Activated CD8-positive, alpha-beta memory T cell treated with anti-CD3 and anti-CD28 coated beads for 1 hour (primary cell): ENCODE measurements around the gene SAA4.
"Not testable (repeated sequence)": the region's sequence is repeated elsewhere in the genome, so short reads cannot be mapped to it uniquely, and the experiment has no call there.

Source experiments
- DNase-seq, 2 donors: peaks; one replicate each; pipeline ENCODE4 v3.0.0-alpha.2; 2020; ENCODE audit warnings: low read depth in 1 of 2; ENCODE audit errors: extremely low read depth in 1 of 2

The SAA4 gene, protein sequence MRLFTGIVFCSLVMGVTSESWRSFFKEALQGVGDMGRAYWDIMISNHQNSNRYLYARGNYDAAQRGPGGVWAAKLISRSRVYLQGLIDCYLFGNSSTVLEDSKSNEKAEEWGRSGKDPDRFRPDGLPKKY

DNA sequence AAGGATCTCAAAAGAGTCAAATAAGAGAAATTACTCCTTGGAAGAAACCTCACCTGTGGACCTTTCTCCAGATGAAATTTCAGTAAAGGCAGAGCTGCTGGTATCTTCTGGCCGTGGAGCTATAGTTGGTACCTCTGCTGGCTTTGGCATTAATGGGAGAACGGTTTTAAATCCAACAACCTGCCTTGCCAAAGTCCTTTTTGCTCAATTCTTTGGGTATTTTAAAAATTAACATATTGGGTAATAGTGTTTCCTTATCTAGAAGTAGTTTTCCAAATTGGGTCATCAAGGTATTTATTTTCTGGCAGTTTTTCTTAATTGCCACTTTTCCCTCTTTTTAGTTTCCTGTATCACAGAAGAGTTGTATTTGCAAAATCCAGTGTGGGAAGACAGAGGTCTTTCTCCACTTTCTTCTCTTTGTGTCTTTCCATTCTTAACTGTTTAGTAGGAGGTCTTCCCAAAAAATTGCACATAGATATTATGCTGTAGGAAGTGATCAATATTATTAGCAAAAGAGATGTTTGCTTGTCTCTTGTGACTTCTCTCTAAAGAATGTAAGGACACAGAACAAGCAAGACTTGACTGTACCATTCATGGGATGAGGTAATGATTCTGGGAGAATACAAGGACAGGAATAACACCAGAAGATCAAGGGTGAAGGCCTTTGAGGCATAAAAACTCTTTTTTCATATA lies at the start of gene SAA4:
Gene SAA4, minus strand, starts transcription at position 139 of the 693 bp plus-strand sequence. CDS start 876 bp downstream, outside the sequence.
- DNase-seq, result no peak

DNA sequence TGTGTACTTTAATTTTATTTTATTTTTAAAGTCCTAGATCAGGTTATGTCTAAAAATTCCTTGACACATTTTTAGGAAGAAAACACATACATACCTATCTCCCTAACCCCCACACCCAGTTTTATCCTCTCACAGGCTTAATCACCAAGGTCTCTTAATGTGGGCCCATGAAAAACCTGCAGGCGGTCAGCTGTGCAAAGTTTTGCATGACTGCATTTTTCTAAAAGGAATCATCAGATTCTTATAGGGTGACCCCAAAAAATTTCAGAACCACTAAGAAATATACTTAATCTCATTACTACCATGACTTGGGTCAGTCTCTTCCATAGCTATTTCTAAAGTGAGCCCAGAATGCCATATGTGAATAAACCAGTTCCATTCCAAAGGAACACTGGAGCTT lies 49.2 kb upstream of the SAA4 start:
- no peak for DNase-seq

DNA sequence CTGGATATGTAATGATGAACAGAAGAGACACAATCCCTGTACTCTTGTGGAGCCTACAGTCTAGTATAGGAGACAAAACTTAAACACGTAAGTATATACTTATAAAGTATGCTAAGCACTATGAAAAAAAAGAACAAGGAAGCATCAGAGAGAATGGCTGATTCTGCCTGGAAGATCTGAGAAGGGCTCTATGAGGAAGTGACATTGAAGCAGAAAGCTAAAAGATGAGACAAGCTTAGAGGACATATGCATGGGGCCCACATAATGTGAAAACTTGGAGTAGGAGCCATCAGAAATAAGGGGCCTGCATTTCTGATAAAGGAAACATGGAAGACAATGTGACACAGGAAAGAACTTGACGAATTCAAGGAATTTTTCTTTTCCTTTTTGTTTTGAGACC lies 46.0 kb upstream of the SAA4 start:
- DNase-seq, result no peak

DNA sequence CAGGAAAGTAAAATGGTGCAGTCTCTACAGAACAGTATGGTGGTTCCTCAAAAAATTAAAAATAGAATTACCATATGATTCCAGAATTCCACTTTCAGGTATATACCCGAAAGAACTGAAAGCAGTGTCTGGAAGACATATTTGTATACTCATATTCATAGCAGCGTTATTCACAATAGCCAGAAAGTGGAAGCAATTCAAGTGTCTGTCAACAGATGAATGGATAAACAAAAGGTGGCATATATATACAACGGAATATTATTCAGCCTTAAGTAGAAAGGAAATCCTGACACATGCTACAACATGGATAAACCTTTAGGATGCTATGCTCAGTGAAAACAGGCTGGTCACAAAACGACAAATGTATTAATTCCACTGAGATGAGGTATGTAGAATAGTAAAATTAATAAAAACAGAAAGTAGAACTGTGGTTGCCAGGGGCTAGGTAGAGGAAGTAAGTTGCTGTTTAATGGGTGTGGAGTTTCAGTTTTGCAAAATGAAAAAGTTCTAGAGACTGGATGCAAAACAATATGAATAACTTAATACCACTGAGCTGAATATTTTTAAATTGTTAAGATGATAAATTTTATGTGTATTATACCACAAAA lies 43.9 kb upstream of the SAA4 start:
- DNase-seq, result no peak

DNA sequence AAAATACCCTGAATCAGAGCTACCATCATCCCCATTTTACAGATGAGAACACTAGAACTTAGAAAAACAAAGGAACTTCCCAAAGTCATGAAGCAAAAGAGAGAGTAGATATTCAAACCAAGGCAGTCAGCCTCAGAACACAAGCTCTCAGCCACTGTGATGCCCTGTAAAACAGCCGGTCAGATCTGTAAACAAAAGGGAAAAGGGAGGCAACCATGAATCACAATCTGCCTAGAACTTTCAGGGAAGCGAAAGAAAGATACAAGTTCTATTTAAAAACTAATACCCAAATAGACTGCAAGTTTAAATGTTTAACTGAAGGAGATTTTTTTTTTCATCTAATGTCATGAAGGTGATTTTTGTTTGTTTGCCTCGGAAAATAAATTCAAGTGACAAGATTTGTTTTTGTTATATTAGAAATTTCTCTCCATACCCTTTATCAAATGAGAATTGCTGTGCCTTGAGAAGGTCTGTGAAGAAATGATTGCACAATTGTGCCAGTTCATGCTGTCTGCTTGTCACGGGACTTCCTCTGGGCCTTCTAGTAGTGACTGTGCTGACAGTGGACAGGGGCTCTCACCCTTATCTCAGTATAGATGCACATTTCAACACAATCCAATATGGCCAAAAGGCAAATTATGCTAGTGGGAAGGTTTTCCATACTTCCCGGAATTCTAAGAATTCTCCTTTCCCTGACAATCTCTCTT lies 41.1 kb upstream of the SAA4 start:
- DNase-seq, result no peak

DNA sequence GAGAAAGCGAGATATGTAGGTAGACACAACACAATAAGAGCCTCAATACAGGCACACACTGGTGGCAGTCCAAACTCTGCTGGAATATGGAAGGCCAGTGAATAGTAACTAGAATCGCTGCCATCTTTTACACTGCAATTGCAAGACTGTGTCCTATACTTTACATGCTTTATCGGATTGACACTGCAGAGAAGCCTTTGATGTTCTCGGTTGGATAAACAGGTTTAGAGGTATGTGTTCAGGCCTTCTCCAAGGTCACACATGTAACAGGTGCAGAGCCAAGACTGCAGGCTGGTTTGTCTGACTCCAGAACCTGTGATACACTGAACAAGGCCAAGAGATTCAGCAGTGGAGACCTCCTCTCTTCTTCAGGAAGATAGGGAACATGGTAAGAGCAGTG lies 34.6 kb upstream of the SAA4 start:
- DNase-seq, result no peak

DNA sequence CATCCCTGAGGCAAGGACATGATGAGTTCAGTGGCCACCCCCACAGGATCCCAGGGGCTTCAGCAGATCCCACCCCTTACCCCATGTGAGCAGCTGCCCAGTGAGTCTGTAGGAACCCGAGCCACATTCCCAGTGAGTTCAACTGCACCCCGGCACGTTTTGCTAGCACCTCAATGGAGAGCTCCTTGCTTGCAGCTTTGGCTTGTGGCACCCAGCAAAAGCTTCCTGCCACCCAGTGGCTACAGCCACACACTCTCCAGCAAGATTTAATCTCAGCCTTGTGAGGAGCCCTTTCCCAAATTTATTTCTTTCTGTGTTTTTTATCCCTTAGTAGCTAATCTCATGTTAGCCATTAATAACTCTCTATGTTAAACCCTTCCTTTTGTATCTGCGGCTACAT lies 33.5 kb upstream of the SAA4 start:
- DNase-seq, result no peak

DNA sequence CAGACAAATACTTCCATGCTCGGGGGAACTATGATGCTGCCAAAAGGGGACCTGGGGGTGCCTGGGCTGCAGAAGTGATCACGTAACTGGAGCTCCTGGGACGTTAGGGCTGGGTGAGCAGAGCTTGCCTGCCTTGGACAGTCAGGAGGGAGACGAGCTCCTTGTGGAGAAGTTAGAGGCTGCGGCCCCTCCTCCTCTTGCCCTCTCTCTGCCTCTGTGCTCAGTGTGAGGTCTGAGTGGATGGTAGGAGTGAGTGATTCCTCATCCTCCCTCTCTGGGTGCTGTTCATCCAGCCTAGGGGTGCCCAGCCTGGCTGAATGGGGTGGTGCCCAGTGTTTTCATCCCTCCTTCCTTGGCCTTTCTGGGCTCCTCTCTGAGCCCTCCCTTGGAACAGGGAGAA lies 32.6 kb upstream of the SAA4 start:
- DNase-seq, result not testable (repeated sequence)

DNA sequence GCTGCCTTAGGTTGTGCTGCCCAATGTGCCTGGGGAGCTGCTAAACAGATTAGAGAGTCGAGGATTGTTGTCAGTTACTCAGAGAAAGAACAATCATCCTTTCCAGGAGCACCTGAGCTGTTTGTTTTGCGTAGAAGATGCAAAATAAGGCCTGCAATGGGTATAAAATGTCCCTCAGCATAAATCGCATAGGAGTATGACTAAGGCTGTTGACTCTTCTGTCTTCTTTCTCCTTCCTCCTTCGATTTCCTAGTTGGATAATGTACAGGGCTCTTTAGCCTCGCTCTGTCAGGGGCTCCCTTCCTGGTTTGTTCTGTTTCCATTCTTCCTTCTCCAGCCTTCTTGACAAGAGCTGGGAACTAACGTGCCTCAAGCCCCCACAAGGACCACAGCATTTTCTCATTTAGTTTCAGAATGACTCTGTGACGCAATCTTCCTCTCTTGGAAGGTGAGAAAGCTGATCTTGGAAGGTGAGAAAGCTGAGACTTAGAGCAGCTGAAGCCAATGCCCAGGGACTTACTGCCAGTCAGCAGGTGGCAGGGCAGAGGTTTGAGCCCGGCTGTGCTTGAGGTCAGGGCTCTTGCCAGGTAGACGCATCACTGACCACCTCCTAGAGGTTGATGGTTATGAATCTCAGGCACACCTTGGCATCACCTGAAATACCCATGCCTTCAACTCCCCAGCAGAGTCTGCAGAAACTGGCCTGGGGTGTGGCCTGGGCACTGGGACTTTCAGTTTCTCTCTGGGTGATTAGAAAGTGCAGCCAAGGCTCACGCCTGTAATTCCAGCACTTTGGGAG lies 30.9 kb upstream of the SAA4 start:
- DNase-seq, result not testable (repeated sequence)

DNA sequence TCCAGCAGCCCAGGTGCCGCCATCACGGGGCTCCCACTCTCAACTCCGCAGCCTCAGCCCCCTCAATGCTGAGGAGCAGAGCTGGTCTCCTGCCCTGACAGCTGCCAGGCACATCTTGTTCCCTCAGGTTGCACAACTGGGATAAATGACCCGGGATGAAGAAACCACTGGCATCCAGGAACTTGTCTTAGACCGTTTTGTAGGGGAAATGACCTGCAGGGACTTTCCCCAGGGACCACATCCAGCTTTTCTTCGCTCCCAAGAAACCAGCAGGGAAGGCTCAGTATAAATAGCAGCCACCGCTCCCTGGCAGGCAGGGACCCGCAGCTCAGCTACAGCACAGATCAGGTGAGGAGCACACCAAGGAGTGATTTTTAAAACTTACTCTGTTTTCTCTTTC lies 29.3 kb upstream of the SAA4 start, which contains the start of gene SAA1:
Gene SAA1, plus strand, starts transcription at position 316 of the 400 bp plus-strand sequence. CDS start 624 bp downstream, outside the sequence.
- no peak for DNase-seq

DNA sequence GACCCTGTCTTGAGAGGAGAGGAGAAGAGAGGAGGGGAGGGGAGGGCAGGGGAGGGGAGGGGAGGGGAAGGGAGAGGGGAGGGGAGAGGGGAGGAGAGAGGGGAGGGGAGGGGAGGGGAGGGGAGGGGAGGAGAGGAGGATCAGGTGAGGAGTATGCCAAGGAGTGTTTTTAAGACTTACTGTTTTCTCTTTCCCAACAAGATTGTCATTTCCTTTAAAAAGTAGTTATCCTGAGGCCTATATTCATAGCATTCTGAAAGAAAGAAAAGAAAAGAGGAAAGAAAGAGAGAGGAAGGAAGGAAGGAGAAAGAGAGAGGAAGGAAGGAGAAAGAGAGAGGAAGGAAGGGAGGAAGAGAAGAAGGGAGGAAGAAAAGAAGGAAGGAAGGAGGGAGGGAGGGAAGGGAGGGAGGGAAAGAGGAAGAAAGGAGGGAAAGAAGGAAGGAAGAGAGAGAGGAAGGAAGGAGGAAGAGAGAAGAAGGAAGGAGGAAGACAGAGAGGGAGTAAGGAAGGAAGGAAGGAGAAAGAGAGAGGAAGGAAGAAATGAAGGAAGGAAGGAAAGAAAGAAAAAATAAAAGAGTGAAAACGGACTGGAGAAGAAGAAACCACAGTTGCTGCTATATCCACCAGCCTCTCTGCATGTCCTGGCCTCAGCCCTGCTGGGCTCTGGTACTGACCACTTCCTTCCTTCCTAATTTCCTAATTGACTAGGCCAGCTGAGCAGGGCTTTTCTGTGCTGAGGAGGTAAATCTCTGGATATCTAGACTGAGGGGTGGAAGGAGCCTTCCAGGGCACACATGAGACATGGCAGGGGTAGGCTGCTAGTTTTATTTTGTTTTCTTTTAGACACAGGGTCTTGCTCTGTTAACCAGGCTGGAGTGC lies 28.3 kb upstream of the SAA4 start:
- no peak for DNase-seq

DNA sequence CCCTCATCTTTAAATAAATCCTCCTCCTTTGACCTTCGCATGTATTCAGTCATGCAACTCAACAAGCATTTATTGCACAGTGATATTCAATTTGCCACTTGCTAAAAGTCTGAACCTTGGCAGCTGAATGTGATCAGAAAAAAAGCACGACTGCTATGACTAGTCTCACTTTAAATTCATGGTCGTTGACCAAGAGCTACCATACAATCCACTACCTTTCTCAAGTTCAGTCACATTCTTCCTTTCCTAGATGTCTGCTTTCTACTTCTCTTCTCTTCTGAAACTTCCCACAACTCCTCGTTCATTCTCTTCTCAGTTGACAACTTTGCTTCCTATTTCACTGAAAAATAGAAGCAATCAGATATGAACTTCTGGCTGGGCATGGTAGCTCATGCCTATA lies 27.4 kb upstream of the SAA4 start:
- DNase-seq, result no peak

DNA sequence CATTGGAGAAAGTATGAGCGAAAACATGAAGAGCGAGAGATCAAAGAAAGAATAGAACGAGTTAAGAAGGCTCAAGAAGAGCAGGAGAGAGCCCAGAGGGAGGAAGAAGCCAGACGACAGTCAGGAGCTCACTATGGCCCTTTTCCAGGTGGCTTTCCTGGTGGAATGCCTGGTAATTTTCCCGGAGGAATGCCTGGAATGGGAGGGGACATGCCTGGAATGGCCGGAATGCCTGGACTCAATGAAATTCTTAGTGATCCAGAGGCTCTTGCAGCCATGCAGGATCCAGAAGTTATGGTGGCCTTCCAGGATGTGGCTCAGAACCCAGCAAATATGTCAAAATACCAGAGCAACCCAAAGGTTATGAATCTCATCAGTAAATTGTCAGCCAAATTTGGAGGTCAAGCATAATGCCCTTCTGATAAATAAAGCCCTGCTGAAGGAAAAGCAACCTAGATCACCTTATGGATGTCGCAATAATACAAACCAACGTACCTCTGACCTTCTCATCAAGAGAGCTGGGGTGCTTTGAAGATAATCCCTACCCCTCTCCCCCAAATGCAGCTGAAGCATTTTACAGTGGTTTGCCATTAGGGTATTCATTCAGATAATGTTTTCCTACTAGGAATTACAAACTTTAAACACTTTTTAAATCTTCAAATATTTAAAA lies 26.2 kb upstream of the SAA4 start:
- not testable (repeated sequence) for DNase-seq

DNA sequence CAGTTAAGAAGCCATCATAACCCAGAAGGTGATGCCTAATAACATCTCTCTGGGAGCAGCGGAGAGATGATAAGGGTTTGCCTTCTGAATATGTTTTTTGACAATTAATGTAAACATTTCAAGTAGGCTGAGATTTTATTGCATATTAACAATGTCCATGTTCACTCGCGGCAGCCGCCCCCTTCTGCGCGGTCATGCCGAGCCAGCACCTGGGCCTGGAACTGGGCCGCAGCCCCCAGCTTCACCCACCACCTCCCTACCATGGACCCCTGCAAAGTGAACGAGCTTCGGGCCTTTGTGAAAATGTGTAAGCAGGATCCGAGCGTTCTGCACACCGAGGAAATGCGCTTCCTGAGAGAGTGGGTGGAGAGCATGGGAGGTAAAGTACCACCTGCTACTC lies 25.1 kb upstream of the SAA4 start:
- no peak for DNase-seq

DNA sequence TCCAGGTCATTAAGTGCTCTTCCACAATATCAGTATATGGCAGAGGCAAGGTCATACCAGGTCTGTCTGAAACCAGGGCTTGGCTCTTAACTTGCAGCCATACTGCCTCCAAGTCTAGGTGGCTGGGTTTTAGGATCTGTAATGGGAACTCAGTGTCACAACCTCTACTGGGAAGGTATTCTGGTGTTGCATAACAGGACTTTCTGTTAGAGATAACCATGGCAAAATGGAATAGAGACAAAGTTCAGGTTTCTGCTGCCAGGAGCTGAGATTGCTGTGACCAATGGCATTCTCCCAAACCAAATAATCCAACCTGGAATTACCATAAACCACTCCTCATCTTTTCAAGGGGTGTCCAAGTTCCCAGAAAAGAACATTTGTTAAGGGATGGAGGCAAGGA lies 22.7 kb upstream of the SAA4 start:
- DNase-seq, result no peak

DNA sequence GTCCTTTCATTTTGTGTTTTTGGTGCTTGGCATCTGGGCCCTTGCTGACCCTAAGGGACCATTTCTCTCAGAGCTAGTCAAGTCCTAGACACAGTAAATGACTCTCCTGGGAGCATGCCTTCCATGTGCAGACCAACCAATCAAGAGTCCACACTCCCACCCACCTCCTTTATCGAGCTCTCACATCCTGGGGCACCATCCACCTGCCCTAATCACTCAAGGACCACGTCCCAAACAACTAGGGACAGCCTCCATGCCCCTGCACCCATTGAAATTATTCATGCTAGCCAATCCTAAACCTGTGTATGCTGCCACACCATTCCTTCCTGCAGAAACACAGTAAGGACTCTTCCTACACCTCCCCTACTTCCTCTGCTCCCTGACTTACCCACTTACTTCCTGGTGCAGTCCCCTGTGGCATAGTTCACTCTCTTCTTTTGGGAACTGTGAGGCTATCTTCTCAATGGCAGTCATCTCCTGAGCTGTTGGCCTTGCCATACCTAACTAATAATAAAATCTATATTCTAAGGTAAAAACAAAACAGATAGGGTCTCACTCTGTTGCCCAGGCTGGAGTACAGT lies 18.3 kb upstream of the SAA4 start:
- DNase-seq, result no peak

DNA sequence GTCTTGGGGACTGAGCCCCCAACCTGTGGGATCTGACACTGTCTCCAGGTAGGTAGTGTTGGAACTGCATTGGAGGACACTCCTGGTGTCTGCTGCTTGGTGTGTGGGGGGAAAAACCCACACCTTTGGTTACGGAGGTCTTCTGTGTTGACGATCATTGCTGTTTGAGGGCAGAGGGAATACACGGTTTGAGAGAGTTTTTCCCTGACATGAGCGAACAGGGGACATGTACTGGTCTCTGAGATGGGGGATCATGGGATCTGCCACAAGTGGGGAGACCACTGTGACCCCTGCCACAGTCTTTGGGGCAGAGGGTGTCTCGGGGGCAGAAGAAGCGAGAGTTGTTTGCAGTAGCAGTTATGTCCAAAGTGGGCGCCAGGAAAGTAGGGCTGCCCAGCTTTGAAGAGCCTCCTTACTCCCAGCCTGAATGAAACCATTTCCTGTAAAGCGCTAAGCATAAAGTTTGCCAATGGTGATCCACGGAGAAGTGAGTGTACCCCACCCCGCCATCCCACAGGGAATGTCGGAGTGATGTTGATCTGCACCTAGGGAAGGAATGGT lies 17.3 kb upstream of the SAA4 start:
- DNase-seq, result no peak

DNA sequence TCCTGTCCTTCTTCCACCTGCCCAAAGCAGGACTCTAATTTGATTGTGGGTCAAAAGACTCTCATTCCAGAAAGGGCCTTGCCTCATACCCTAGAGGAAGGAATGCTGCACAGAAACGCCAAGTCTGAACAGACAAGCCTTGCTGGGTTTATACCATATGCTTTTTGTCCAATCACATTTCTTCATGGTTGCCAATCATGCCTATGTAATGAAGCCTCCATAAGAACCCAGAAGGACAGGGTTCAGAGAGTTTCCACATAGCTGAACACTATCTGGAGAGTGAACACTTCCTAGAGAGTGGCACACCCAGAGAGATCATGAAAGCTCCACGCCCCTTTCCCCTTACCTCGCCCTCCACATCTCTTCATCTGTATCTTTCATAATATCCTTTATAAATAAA lies 16.6 kb upstream of the SAA4 start:
- no peak for DNase-seq

DNA sequence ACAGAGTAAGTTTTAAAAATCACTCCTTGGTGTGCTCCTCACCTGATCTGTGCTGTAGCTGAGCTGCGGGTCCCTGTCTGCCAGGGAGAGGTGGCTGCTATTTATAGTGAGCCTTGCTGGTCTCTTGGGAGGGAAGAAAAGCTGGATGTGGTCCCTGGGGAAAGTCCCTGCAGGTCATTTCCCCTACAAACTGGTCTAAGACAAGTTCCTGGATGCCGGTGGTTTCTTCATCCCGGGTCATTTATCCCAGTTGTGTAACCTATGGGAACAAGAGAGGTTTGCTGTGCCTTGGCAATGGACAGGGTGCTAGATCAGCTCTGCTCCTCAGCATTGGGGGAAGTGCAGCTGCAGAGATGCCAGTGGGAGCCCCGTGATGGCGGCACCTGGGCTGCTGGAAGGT lies 12.0 kb upstream of the SAA4 start, which contains the start of gene SAA2:
Gene SAA2, minus strand, starts transcription at position 108 of the 400 bp plus-strand sequence. CDS start 657 bp downstream, outside the sequence.
- DNase-seq, result no peak
